SU-DHL-6 (cell line): ENCODE results near the gene EEFSEC.

Experiments used
- CTCF ChIP-seq: fragments of 200-600 bp; sonication (generic); IDR thresholded peaks from one replicate; pipeline ENCODE4 v1.5.1; 2017; ENCODE audit warnings: antibody characterized with exemption, mild to moderate bottlenecking, low read length, moderate library complexity; ENCODE audit not compliant: insufficient read depth, poor library complexity, severe bottlenecking
- EZH2phosphoT487 ChIP-seq: fragments of 200-600 bp; sonication (generic), shearing (Covaris generic); conservative IDR thresholded peaks from 2 replicates; pipeline ENCODE4 v1.6.1; 2018; ENCODE audit warnings: mild to moderate bottlenecking, antibody characterized with exemption, low read length, moderate library complexity, mixed read lengths

- TF ChIP-seq CTCF, result no peak
- no peak for TF ChIP-seq EZH2phosphoT487
These were observed 79.3 kb downstream of the EEFSEC start for GRCh38 chr3:128232376-128233178.
